Measurements from ENCODE around the gene ZNF513.

The ZNF513 gene

GRCh38 chr2:27369471-27370025 is 11.0 kb downstream of the ZNF513 start:
- no peak for DNase-seq (ENCODE audit: low read depth)
- peak overlapping the region; percentile 92 for H3K4me3 ChIP-seq (ENCODE audit: low read depth, low read length)
- no peak for TF ChIP-seq CTCF (IDR thresholded peaks at IDR 0.05; ENCODE audit: control insufficient read depth, extremely low read depth, insufficient read depth)

GRCh38 chr2:27363933-27364332 is 16.6 kb downstream of the ZNF513 start:
- no peak for DNase-seq (ENCODE audit: low read depth)
- TF ChIP-seq CTCF (IDR thresholded peaks at IDR 0.05; ENCODE audit: control insufficient read depth, extremely low read depth, insufficient read depth), result no peak
- H3K4me3 ChIP-seq (ENCODE audit: low read depth, low read length), result no peak overlapping the region

- no peak overlapping the region for H3K4me3 ChIP-seq (ENCODE audit: low read depth, low read length)
- no peak for TF ChIP-seq CTCF (IDR thresholded peaks at IDR 0.05; ENCODE audit: control insufficient read depth, extremely low read depth, insufficient read depth)
- no peak for DNase-seq (ENCODE audit: low read depth)
These were observed 17.7 kb downstream of the ZNF513 start for GRCh38 chr2:27362678-27363420.

GRCh38 chr2:27356382-27357181 is 24.0 kb downstream of the ZNF513 start, which contains the start of gene GTF3C2:
TSS of gene GTF3C2 (minus strand) at chr2:27356764. CDS start at chr2:27343554, 13,210 bp downstream.
- TF ChIP-seq CTCF (IDR thresholded peaks at IDR 0.05; ENCODE audit: control insufficient read depth, extremely low read depth, insufficient read depth), result no peak
- DNase-seq (ENCODE audit: low read depth), result peak; percentile 94
- H3K4me3 ChIP-seq (ENCODE audit: low read depth, low read length), result peak within 1 kb of the TSS; percentile 88

GRCh38 chr2:27356056-27356381 is 24.5 kb downstream of the ZNF513 start:
- no peak for TF ChIP-seq CTCF (IDR thresholded peaks at IDR 0.05; ENCODE audit: control insufficient read depth, extremely low read depth, insufficient read depth)
- DNase-seq (ENCODE audit: low read depth), result no peak
- peak overlapping the region; percentile 88 for H3K4me3 ChIP-seq (ENCODE audit: low read depth, low read length)

- no peak overlapping the region for H3K4me3 ChIP-seq (ENCODE audit: low read depth, low read length)
- DNase-seq (ENCODE audit: low read depth), result no peak
- TF ChIP-seq CTCF (IDR thresholded peaks at IDR 0.05; ENCODE audit: control insufficient read depth, extremely low read depth, insufficient read depth), result no peak
These were observed 26.0 kb downstream of the ZNF513 start for GRCh38 chr2:27354597-27354927.

Data from LNCaP clone FGC (cell line).